ENCODE measurements around the gene ANKH.
"Not testable (repeated sequence)": the region's sequence is repeated elsewhere in the genome, so short reads cannot be mapped to it uniquely, and the experiment has no call there.

The ANKH gene

DNA sequence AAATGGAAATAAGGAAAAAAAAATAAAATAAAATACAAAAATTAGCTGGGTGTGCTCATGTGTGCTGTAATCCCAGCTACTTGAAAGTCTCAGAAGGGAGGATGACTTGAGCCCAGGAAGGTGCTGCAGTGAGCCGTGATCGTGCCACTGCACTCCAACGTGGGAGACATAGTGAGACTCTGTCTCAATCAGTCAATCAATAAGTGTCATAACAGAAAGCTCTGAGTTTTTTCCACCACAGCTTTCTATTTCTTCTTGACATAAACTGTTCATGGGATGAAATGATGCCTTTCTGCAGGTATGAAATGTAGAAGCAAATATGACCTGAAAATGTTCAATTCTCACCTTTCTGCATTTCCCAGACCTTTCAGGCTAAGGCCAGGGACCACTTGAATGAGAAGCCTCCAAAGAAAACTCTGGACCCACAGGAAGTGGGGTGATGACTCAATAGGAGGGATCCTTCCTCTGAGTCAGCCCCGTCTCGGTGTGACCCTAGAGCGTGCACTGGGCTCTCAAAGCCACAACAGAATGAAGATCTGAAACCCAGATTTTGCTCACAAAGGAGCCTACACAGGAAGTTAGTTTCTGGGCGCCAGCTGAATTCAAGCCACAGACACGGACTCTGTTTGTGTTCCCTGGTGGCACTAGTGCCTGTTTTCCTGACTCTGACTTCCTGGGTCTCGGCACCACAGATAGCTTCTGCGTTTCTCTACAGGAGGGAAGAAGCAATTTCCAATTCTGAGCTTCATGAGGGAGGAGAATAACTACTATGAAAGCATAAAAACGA is 62.0 kb downstream of the ANKH start:
- peak overlapping the region in 19 of 21 experiments; percentile 19 to 92 (median 67) for H3K27ac ChIP-seq
- peak overlapping the region in 1 of 7 experiments; percentile 12 for H3K4me3 ChIP-seq

GRCh38 chr5:14807471-14807870 is 64.1 kb downstream of the ANKH start:
- H3K27ac ChIP-seq: peak overlapping the region in 4 of 21 experiments; percentile 1 to 49 (median 31)

GRCh38 chr5:14806456-14806855 is 65.1 kb downstream of the ANKH start:
- Histone ChIP-seq H3K4me3 (no peak overlapping the region), H3K27ac (peak overlapping the region in 5 of 21 experiments; percentile 1 to 60 (median 19))

More at GRCh38 chr5:14807471-14807870, 64.1 kb downstream of the ANKH start:
- no peak overlapping the region for H3K4me3 ChIP-seq

GRCh38 chr5:14802541-14802940 is 69.0 kb downstream of the ANKH start:
- Histone ChIP-seq H3K27ac (no peak overlapping the region), H3K4me3 (no peak overlapping the region)

DNA sequence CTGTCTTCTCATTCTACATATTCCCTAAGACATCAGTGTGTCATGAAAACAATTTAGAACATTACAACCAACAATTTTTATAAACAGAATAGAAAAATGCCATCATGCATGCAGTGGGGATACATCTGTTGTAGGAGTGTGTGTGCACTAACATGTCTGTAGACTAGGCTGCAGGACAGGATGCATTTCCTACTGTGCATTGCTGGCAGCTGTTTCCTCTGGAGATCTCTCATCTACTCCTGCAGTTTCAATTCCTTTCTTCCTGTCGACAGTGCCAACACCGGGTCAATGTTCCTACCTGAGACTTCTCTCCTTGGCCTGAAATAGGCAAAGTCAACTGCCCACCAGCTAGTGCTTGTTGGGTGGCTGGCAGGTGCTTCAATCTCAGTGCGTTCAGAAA is 69.8 kb downstream of the ANKH start:
- no peak overlapping the region for H3K27ac ChIP-seq
- H3K4me3 ChIP-seq: no peak overlapping the region

- not testable (repeated sequence) for H3K4me3 ChIP-seq, H3K27ac ChIP-seq
Measured at GRCh38 chr5:14797385-14797784, 74.2 kb downstream of the ANKH start.

DNA sequence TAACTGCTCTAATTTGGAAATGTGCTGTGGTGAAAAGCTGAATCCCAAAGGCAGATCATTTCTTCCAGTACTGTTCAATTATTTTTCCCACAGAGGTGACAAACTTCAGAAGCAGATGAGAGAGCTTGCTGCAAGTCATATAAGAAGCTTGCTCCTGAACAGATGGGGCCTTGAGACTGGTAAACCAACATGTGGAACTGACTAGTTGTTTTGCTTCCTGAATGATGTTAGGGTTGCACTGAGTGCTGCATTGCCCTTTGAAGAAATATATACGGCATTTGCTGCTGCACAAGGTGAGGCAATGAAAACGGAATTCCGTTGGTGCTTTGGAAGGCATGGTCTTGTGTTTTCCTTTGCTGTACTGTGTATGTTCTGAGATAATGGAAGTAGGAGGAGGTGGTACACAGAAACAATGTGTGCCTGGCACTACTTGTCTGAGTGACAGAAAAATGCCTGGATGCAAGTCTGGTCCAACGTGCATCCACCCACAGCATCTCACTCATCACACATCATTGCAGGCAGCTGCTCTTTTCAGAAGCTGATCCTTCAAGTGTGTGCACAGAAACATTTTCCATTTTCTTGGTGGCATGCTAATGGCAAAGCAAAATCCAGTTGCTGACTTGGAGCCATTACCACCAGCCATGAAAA is 76.9 kb downstream of the ANKH start:
- no peak overlapping the region for H3K4me3 ChIP-seq
- H3K27ac ChIP-seq: no peak overlapping the region

GRCh38 chr5:14793851-14794250 is 77.7 kb downstream of the ANKH start:
- Histone ChIP-seq H3K4me3 (no peak overlapping the region), H3K27ac (no peak overlapping the region)

DNA sequence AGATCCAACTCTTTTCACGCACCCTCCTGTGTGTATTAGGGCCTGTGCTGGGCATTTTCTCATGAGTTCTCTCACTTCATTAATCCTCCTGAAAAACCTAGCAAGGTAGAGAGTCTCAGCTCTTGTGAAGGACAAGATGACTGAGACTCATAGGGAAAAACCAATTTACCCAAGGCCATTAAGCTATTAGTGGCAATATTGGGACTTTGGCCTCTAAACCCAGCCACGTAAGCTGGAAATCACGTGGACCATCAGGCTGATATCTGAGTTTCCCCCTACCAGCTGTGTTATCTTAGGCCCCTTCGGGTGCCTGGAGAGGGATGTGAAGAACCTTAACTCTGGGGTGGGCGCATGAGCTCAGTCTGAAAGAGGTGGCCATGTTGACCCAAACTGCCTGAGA is 80.7 kb downstream of the ANKH start:
- H3K4me3 ChIP-seq: no peak overlapping the region
- H3K27ac ChIP-seq: no peak overlapping the region

- no peak overlapping the region for H3K27ac ChIP-seq
- no peak overlapping the region for H3K4me3 ChIP-seq
Measured at GRCh38 chr5:14790220-14790619, 81.4 kb downstream of the ANKH start.

GRCh38 chr5:14787801-14788579 is 83.6 kb downstream of the ANKH start:
- Histone ChIP-seq H3K4me3 (no peak overlapping the region), H3K27ac (no peak overlapping the region)

GRCh38 chr5:14783691-14784090 is 87.9 kb downstream of the ANKH start:
- H3K4me3 ChIP-seq: no peak overlapping the region
- no peak overlapping the region for H3K27ac ChIP-seq

DNA sequence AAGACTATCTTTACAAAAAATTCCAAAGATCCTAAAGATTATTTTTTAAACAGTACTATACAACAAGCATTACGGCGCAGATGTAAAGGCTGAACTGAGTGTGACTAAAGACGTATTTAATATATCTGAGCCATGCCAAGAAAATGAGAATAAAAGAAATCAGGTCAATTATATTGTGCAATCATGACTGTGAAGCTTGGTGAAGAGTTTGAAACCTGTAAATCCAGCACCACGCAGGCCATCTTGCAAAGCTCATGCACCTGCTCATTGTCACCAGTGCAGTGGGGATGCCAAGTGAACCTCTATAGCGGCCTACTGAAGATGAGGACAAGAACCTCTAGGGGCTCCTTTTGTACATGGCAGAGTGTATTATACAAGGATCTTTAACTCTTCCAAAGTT is 89.0 kb downstream of the ANKH start:
- no peak overlapping the region for H3K27ac ChIP-seq

GRCh38 chr5:14781106-14781505 is 90.5 kb downstream of the ANKH start:
- no peak overlapping the region for H3K27ac ChIP-seq

More for the DNA sequence above, 89.0 kb downstream of the ANKH start:
- no peak overlapping the region for H3K4me3 ChIP-seq

GRCh38 chr5:14779975-14780374 is 91.6 kb downstream of the ANKH start:
- H3K4me3 ChIP-seq: no peak overlapping the region
- no peak overlapping the region for H3K27ac ChIP-seq

More at GRCh38 chr5:14781106-14781505, 90.5 kb downstream of the ANKH start:
- H3K4me3 ChIP-seq: no peak overlapping the region

DNA sequence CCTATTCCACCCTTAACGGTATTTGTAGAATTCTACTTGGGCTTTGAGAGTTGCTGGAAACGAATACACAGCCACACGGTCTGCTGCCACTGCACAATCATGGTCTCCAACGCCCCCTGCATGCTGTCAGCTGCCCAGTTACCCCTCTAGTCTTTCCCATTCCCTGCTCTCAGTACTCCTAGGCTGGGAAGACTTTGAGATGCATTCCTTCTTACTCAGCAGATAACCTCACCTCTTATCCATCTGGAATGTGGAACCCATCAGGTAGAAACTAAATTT is 92.8 kb downstream of the ANKH start:
- Histone ChIP-seq H3K27ac (no peak overlapping the region), H3K4me3 (no peak overlapping the region)

DNA sequence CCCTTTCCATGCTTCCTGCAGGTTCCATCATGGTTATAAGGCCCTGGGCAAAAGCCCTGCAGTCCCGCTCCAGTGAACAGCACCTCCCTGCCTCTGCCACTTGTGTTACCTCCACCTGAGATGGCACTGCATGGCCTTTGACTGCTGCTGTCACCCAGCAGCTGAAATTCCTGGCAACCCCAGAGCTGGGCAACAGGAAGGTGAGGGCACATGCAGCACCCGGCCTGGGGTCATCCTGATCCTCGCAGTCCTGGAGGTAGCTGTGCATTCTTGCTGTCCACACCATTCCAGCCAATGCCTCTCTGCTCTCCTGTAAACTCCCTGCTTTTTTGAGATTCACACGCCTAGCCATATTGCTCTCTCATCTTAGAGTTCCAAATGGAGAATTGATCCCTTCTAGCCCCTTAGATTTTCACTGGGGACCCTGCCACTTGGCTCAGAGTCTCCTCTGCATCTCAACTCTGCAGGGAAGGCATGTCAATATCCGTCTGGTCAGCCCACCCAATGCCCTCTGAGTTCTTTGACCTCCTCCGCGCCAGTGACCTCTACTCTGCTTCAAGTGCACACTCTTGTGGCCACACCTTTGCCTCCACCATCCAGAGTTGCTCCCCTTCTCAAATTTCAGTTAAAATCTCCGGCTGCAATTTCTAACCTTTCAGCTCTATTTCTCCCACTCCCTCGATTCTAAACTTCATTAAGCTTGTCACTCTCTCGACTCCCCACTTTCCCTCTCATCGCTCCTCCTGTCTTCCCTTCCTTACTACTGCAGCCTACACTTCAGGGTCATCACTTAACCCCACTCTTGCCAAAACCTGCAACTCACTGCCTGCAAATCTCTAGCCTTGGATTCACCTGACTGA is 93.4 kb downstream of the ANKH start:
- Histone ChIP-seq H3K4me3 (no peak overlapping the region), H3K27ac (no peak overlapping the region)

GRCh38 chr5:14777187-14777586 is 94.4 kb downstream of the ANKH start:
- H3K4me3 ChIP-seq: no peak overlapping the region
- no peak overlapping the region for H3K27ac ChIP-seq

GRCh38 chr5:14776602-14777001 is 95.0 kb downstream of the ANKH start:
- no peak overlapping the region for H3K4me3 ChIP-seq
- no peak overlapping the region for H3K27ac ChIP-seq

- H3K4me3 ChIP-seq: no peak overlapping the region
- peak overlapping the region in 2 of 21 experiments; percentile 18 to 21 for H3K27ac ChIP-seq
Measured at GRCh38 chr5:14775857-14776256, 95.7 kb downstream of the ANKH start.

Data from skin epidermis (tissue), 12 donors.